Mucosa of descending colon (tissue), 3 donors: ENCODE results near the gene RHOC. TPM values are rescaled to one million over a fixed set of nuclear protein-coding genes. Genes with fewer than 3 reads are reported as not detected.
"Not testable (repeated sequence)": the region's sequence is repeated elsewhere in the genome, so short reads cannot be mapped to it uniquely, and the experiment has no call there.

ENCODE experiments used
- ATAC-seq: fragments of 200-7000 bp; cut with Tn5 transposase; one replicate; pipeline ENCODE4 v1.9.1; 2020; ENCODE audit warnings: mild to moderate bottlenecking, moderate library complexity
- DNase-seq, 3 donors: peaks; one replicate each; pipeline ENCODE4 v3.0.0-alpha.2; 2020
- H3K36me3 ChIP-seq: fragments of 200-600 bp; one replicate; pipeline ENCODE4 v1.8.0; 2021; ENCODE audit warnings: low read depth, mild to moderate bottlenecking
- H3K4me1 ChIP-seq: fragments of 200-600 bp; one replicate; pipeline ENCODE4 v1.8.0; 2021; ENCODE audit warnings: low read depth, mild to moderate bottlenecking
- H3K4me3 ChIP-seq: fragments of 200-600 bp; one replicate; pipeline ENCODE4 v1.8.0; 2021; ENCODE audit warnings: mild to moderate bottlenecking
- H3K9me3 ChIP-seq: fragments of 200-600 bp; one replicate; pipeline ENCODE4 v1.8.0; 2021; ENCODE audit warnings: mild to moderate bottlenecking
- CTCF ChIP-seq: fragments of 200-600 bp; IDR thresholded peaks from one replicate; pipeline ENCODE4 v1.8.0; 2022; ENCODE audit warnings: antibody characterized with exemption, mild to moderate bottlenecking
- intact Hi-C, 2 donors: fragments of 100-400 bp; cut with DNase I in 1 of 2; cut with micrococcal nuclease in 1 of 2; formaldehyde crosslinking; loops; one replicate each; pipeline versions ENCODE4 v1.11.0 to v1.11.1; 2022; cut with DNase I, micrococcal nuclease
- total RNA-seq, 3 donors: library from RNA; stranded (reverse); fragmentation: NEBNext Ultra II Directional in 2 of 3; extraction: Animal tissue kit (Norgen Biotek cat#: 25700) in 2 of 3; gene quantifications; one replicate each; pipeline versions ENCODE4 v1.2.1 to v1.2.4, GENCODE V29; 2021 to 2023
- donor health status: DM: no; HTN: no; CAD: no; lungs with moderate emphysema.
- donor health status: DM: no; HTN: no; CAD: no.
- donor health status: DM: no; HTN: yes; CAD: no.

Gene RHOC
- total RNA-seq, 3 donors from 2014 or later: 306 to 617 (median 485) TPM

DNA sequence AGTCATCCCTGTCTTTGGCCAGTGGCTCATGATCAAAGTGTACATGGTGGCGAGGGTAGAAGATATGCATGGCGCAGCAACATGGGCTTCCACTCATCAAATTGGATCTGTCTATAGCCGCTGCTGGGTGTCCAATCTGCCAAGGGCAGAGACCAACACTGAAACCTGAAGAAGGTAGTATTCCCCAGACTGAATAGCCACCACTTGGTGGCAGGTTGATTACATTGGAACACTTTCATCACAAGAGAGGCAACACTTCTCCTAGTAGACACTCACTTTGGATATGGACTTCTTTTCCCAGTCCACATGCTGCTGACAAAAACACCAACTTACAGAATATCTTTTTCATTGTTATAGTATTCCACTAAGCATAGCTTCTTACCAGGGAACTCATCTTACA lies 30.6 kb upstream of the RHOC start:
- Histone ChIP-seq H3K36me3 (no peaks in the 10 kb centered on the region), H3K9me3 (no peaks in the 10 kb centered on the region), H3K4me1 (no peaks in the 10 kb centered on the region), H3K4me3 (no peak overlapping the region)
- DNase-seq (no peak), ATAC-seq (no peak)
- TF ChIP-seq CTCF: no peak
- intact Hi-C loops: no loop called here

DNA sequence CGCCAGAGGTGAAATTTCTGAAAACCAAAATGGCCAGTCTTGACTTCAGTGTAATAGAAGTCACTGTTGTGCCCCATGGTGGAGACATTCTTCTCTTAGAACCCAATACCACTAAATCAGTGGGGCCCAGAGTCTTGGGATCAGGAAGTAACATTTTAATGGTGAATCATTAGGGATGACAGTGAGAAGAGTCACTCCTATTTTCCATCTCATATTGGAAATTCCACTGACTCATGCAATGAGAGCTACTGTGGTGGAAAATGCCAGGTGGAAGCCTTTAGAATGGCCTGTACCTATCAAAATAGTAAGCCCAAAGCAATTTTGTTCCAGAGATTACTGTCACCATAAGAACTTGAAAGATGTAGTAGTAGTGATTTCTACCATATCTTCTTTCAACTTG lies 28.8 kb upstream of the RHOC start:
- no peak for TF ChIP-seq CTCF
- no peak for ATAC-seq
- H3K4me1 ChIP-seq: no peaks in the 10 kb centered on the region
- intact Hi-C loops: no loop called here
- H3K36me3 ChIP-seq: no peaks in the 10 kb centered on the region
- H3K9me3 ChIP-seq: no peaks in the 10 kb centered on the region
- no peak overlapping the region for H3K4me3 ChIP-seq
- no peak for DNase-seq

- no peak for TF ChIP-seq CTCF
- Histone ChIP-seq H3K36me3 (no peaks in the 10 kb centered on the region), H3K4me1 (no peaks in the 10 kb centered on the region), H3K4me3 (no peak overlapping the region), H3K9me3 (no peaks in the 10 kb centered on the region)
- intact Hi-C loops: no loop called here
- ATAC-seq: no peak
- DNase-seq: no peak
Measured at GRCh38 chr1:112731451-112731850, 24.5 kb upstream of the RHOC start.

- intact Hi-C loops: no loop called here
- ATAC-seq: no peak
Measured at GRCh38 chr1:112729909-112730308, 23.0 kb upstream of the RHOC start.

GRCh38 chr1:112729011-112729410 lies 22.1 kb upstream of the RHOC start:
- ATAC-seq, DNase-seq, H3K4me1 ChIP-seq, H3K4me3 ChIP-seq, H3K9me3 ChIP-seq, H3K36me3 ChIP-seq, intact Hi-C loops: not testable (repeated sequence)

More at GRCh38 chr1:112729909-112730308, 23.0 kb upstream of the RHOC start:
- Histone ChIP-seq H3K4me3 (no peak overlapping the region), H3K9me3 (no peaks in the 10 kb centered on the region), H3K4me1 (no peaks in the 10 kb centered on the region), H3K36me3 (no peaks in the 10 kb centered on the region)
- no peak for DNase-seq
- TF ChIP-seq CTCF: no peak

- H3K4me1 ChIP-seq, H3K9me3 ChIP-seq, intact Hi-C loops, ATAC-seq, H3K4me3 ChIP-seq, DNase-seq, H3K36me3 ChIP-seq: not testable (repeated sequence)
Measured at GRCh38 chr1:112728306-112728971, 21.5 kb upstream of the RHOC start.

DNA sequence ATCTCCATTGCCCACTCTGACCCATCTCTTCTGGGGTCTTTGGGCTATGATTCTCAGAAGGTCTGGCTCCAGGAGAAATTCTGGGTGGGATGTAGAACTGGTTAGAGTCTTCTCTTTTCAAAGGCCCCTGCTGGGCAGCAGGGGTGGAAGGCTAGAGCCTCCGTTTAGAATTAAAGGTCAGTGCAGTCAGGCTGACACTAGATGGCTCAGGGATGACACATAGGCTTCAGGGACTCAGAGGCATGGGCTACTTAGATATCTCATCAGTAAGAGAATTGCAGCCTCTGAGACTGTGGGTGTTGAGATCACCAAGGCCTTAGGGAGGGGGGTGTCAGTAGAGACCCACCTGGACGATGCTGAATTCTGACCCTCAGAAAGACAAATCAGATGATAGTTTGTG lies 20.8 kb upstream of the RHOC start:
- Histone ChIP-seq H3K4me1 (no peaks in the 10 kb centered on the region), H3K9me3 (no peaks in the 10 kb centered on the region), H3K36me3 (no peaks in the 10 kb centered on the region), H3K4me3 (no peak overlapping the region)
- TF ChIP-seq CTCF: no peak
- DNase-seq: no peak
- intact Hi-C loops: no loop called here
- ATAC-seq: no peak

- H3K36me3 ChIP-seq, H3K4me1 ChIP-seq, H3K4me3 ChIP-seq, H3K9me3 ChIP-seq, ATAC-seq, DNase-seq: not testable (repeated sequence)
- intact Hi-C loops: loop anchor here in 1 of 2 donors (5.0 kb wide), 1 partner anchor 78 kb away; no protein-coding TSS in a partner anchor
Measured at GRCh38 chr1:112724240-112724639, 17.3 kb upstream of the RHOC start.
